ENCODE results near the gene ARPC5L. TPM values are rescaled to one million over a fixed set of nuclear protein-coding genes. Genes with fewer than 3 reads are reported as not detected.
A peak's percentile ranks its signal among the peaks of the same experiment; 100 is the strongest.

ARPC5L gene
- total RNA-seq, 1 experiment from 2014 or later: 50.0 TPM

DNA sequence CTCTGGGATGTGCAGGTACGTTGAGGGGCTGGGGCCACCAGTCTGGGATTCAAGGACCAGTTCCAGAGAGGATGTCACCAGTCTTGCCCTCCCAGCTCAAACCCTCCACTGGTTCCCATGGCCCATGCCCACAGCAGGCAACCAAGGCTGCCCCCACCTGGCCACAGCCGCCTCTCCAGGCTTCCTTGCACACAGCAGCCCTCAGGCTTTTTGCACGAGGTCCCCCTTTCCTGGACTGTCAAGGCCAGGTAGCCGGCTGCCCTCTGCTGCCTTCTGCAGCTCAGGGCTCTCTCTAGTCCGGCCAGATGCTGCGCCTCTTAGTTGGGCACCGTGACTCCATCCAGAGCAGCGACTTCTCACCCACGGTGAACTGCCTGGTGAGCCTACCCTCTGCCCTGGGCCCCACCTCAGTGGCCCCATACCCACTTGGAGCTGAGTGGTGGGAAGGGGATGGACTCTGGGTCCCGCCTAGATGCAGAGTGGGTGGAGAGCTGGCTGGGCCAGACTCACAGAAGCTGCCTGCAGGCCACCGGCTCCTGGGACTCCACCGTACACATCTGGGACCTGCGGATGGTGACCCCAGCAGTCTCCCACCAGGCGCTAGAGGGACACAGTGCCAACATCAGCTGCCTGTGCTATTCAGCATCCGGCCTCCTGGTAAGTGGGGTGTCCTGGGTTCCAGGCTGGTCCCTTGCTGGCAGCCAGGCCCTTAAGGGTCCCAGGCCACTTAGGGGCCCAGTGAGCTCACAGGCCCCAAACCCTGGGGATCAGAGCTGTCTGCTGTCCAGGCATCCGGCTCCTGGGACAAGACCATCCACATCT lies 5.8 kb upstream of the ARPC5L start:
- H3K79me2 ChIP-seq (ENCODE audit: insufficient read depth, low read length): peaks cover 33% of the 10 kb centered on the region
- intact Hi-C loops (cut with micrococcal nuclease): loop anchor here (5.0 to 10.0 kb wide), 2 partner anchors 286 to 441 kb away; partner anchors contain the start of genes PSMB7 and SCAI
- H3K9ac ChIP-seq (ENCODE audit: low read length): no peak overlapping the region
- ChIA-PET RAD21 (ENCODE audit: low non-redundant PET in 1 of 2, low total read pairs in 2 of 2, uncharacterized antibody in 2 of 2, unreplicated experiment in 2 of 2) (interaction anchor here (0.6 to 2.3 kb wide), 3 partner anchors 80 to 85 kb away, joined by 3 to 6 read pairs (median 3); partner anchors contain the start of gene NR6A1 (in 1 of the 2)), POLR2A (interaction anchor here (1.0 to 4.4 kb wide), 6 partner anchors 9 to 84 kb away, joined by 3 to 21 read pairs (median 8); partner anchors contain the start of genes NR6A1 and OLFML2A), CTCF (interaction anchor here (0.5 to 11.7 kb wide), 13 partner anchors 11 to 521 kb away, joined by 3 to 601 read pairs (median 4); partner anchors contain the start of genes NR6A1, OLFML2A and SCAI)
- BruUV-seq (replicated peaks): no TSS peak
- no peak for TF ChIP-seq SIN3A (IDR thresholded peaks at IDR 0.05; ENCODE audit: low read depth)
- TF ChIP-seq POLR2AphosphoS5 (IDR thresholded peaks at IDR 0.05; ENCODE audit: low read depth, low read length): peak; percentile 22; the same call in 1 of the 2 replicates
- TF ChIP-seq, protein P1, sequence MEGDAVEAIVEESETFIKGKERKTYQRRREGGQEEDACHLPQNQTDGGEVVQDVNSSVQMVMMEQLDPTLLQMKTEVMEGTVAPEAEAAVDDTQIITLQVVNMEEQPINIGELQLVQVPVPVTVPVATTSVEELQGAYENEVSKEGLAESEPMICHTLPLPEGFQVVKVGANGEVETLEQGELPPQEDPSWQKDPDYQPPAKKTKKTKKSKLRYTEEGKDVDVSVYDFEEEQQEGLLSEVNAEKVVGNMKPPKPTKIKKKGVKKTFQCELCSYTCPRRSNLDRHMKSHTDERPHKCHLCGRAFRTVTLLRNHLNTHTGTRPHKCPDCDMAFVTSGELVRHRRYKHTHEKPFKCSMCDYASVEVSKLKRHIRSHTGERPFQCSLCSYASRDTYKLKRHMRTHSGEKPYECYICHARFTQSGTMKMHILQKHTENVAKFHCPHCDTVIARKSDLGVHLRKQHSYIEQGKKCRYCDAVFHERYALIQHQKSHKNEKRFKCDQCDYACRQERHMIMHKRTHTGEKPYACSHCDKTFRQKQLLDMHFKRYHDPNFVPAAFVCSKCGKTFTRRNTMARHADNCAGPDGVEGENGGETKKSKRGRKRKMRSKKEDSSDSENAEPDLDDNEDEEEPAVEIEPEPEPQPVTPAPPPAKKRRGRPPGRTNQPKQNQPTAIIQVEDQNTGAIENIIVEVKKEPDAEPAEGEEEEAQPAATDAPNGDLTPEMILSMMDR (IDR thresholded peaks at IDR 0.05 in 2 of 3, conservative IDR thresholded peaks at IDR 0.05 in 1 of 3; ENCODE audit: borderline replicate concordance in 1 of 3, insufficient read depth in 1 of 3, low read depth in 2 of 3, low read length in 2 of 3): peak in 2 of 3 experiments; percentile 62 to 66; a peak in 4 of 6 replicates
- no peaks in the 10 kb centered on the region for H3K9me3 ChIP-seq (ENCODE audit: control insufficient read depth in 1 of 2, insufficient read depth in 1 of 2, low read depth in 1 of 2, low read length in 2 of 2)
- H3K4me2 ChIP-seq (ENCODE audit: low read length): no peak overlapping the region
- no peak overlapping the region for H2AFZ ChIP-seq (ENCODE audit: low read depth, low read length, poor library complexity, severe bottlenecking)
- no peaks in the 10 kb centered on the region for H3K27me3 ChIP-seq (ENCODE audit: insufficient read depth, low read length)
- peaks cover 33 to 42% of the 10 kb centered on the region in 2 experiments for H3K36me3 ChIP-seq (ENCODE audit: control insufficient read depth in 1 of 2, insufficient read depth in 2 of 2, low read length in 2 of 2)
- no peak overlapping the region for H3K4me3 ChIP-seq (replicated peaks in 1 of 2; ENCODE audit: low read depth in 1 of 2, low read length in 2 of 2)
- DNase-seq (ENCODE audit: low read depth, low spot score) (peak; percentile 40), ATAC-seq (peak; percentile 54)
- H3K27ac ChIP-seq (ENCODE audit: low read depth, low read length): peak overlapping the region; percentile 18; the same call in 1 of the 2 replicates
- peaks cover 12 to 59% of the 10 kb centered on the region in 2 experiments; a peak in 3 of 4 replicates for H3K4me1 ChIP-seq (ENCODE audit: control insufficient read depth in 1 of 2, insufficient read depth in 2 of 2, low read length in 2 of 2)
- H3K9me2 ChIP-seq (ENCODE audit: insufficient read depth): no peaks in the 10 kb centered on the region
- peaks cover 50% of the 10 kb centered on the region for H4K20me1 ChIP-seq (ENCODE audit: insufficient read depth)

All from HCT116 (cell line).